Right lobe of liver (tissue), 6 donors: ENCODE results near the gene SAMD9. TPM values are rescaled to one million over a fixed set of nuclear protein-coding genes. Genes with fewer than 3 reads are reported as not detected.

Experiments
- ATAC-seq, 4 donors: fragments of 200-7000 bp; cut with Tn5 transposase; one replicate each; pipeline ENCODE4 v1.9.1; 2020; ENCODE audit warnings: mild to moderate bottlenecking in 4 of 4, moderate library complexity in 4 of 4
- DNase-seq, 3 donors: peaks; one replicate each; pipeline ENCODE4 v3.0.0-alpha.2; 2020
- H3K27ac ChIP-seq, 3 donors: fragments of 200-600 bp; one replicate each; pipeline ENCODE4 v1.8.0; 2022
- H3K27me3 ChIP-seq, 2 donors: fragments of 200-600 bp; one replicate each; pipeline ENCODE4 v1.8.0; 2022
- H3K36me3 ChIP-seq, 4 donors: fragments of 200-600 bp; sonication (generic) in 1 of 4; one replicate each; pipeline versions ENCODE4 v1.5.1 to v1.8.0; 2017 to 2022; ENCODE audit warnings: control low read depth in 1 of 4
- H3K4me1 ChIP-seq, 4 donors: fragments of 200-600 bp; sonication (generic) in 1 of 4; one replicate each; pipeline versions ENCODE4 v1.5.1 to v1.8.0; 2017 to 2022; ENCODE audit warnings: control low read depth in 1 of 4
- H3K4me3 ChIP-seq, 3 donors: fragments of 200-600 bp; one replicate each; pipeline ENCODE4 v1.8.0; 2022
- H3K9me3 ChIP-seq, 4 donors: fragments of 200-600 bp; sonication (generic) in 1 of 4; one replicate each; pipeline versions ENCODE4 v1.5.1 to v1.8.0; 2017 to 2022; ENCODE audit warnings: control low read depth in 1 of 4
- POLR2A ChIP-seq: fragments of 450-650 bp; IDR thresholded peaks from one replicate; pipeline ENCODE4 v1.6.1; 2017; ENCODE audit warnings: antibody characterized with exemption, mild to moderate bottlenecking
- WGBS: methylation state at CpG from one replicate; pipeline ENCODE4 v1.1.6; 2018; ENCODE audit warnings: low coverage, low lambda C conversion rate; ENCODE audit not compliant: insufficient coverage; ENCODE audit errors: missing lambda C conversion rate; 5-methylcytosine and 5-hydroxymethylcytosine counted together
- intact Hi-C, 2 donors: fragments of 100-400 bp; cut with DNase I; formaldehyde crosslinking; loops; one replicate each; pipeline versions ENCODE4 v1.11.2 to v1.14.1; 2022
- long read RNA-seq: library from polyadenylated mRNA; unstranded; transcript quantifications from one replicate; pipeline ENCODE4 v2.0.0, GENCODE V29; 2019
- total RNA-seq, 6 experiments: library from RNA; depleted of rRNA in 2 of 6; stranded (reverse); fragments of >200 nt in 2 of 6; fragmentation: NEBNext Ultra II Directional in 3 of 6; extraction: Animal tissue kit (Norgen Biotek cat#: 25700) in 3 of 6; gene quantifications; one replicate each; pipeline versions ENCODE4 v1.1.0 to v1.2.4, GENCODE V29; 2016 to 2023
- TF ChIP-seq, protein P1 (sequence below), 4 donors: fragments of 200-600 bp in 3 of 4; fragments of 450-650 bp in 1 of 4; IDR thresholded peaks; one replicate each; pipeline versions ENCODE4 v1.5.1 to v1.8.0; 2016 to 2022; ENCODE audit warnings: antibody characterized with exemption in 4 of 4, mild to moderate bottlenecking in 2 of 4
- donor health status: DM: no; HTN: yes; CAD: no.
- donor health status: DM: no; HTN: no; CAD: no.
- donor health status: DM: no; HTN: no; CAD: no.
- donor health status: DM: no; HTN: yes; CAD: no.
- donor health status: DM: no; HTN: yes; CAD: no.

Gene SAMD9
- 1 to 10 TPM; 1.4 to 3.5 (median 2.8) TPM for total RNA-seq
- long read RNA-seq, full-length matches to known transcripts, result 5 of 5 reads
- long read RNA-seq, partial matches to known transcripts, result 0 of 5 reads
- long read RNA-seq, other reads (novel, unspliced or antisense), result 0 of 5 reads

DNA sequence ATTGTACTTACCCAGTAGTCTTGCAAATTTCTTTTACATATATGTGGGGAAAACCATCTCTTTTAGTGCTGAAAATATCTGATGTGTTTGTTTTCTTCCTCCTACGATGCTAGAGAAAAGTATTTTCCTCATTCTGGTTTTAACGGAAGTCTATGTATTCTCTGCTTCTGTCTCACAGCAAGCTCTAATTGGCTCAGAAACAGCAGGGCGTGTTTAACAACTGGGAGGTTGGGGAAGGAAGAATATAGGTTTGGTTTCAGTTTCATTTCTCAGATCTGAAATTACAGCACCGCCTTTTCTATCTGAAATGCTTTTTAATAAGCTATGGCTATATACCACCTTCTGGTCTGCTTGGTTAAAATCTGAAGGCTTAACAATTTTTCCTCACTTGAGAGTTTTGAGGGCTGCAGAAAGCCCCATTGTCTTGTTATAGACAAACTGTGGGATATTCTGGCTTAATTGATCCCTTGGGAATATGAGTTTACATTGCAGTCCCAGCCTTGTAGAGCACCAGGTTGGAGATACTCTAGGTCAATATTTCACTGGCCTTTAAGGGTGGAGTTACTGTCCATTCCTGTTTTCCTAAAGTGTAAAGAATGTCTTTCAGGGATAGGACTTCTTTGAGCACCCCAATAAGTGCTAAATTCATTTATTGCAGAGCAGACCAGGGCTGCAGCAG lies at the start of gene SAMD9:
Gene SAMD9, minus strand, starts transcription at position 128 of the 679 bp plus-strand sequence. CDS start 11,882 bp downstream, outside the sequence.
- peak; percentile 99 for ATAC-seq
- no peaks in the 10 kb centered on the region for H3K36me3 ChIP-seq
- peak within 1 kb of the TSS; percentile 38 to 55 (median 47) for H3K4me3 ChIP-seq
- peak in 1 of 3 donors; percentile 70 for DNase-seq
- peaks cover 0 to 6% (median 2%) of the 10 kb centered on the region in 4 donors for H3K4me1 ChIP-seq
- TF ChIP-seq, protein P1, sequence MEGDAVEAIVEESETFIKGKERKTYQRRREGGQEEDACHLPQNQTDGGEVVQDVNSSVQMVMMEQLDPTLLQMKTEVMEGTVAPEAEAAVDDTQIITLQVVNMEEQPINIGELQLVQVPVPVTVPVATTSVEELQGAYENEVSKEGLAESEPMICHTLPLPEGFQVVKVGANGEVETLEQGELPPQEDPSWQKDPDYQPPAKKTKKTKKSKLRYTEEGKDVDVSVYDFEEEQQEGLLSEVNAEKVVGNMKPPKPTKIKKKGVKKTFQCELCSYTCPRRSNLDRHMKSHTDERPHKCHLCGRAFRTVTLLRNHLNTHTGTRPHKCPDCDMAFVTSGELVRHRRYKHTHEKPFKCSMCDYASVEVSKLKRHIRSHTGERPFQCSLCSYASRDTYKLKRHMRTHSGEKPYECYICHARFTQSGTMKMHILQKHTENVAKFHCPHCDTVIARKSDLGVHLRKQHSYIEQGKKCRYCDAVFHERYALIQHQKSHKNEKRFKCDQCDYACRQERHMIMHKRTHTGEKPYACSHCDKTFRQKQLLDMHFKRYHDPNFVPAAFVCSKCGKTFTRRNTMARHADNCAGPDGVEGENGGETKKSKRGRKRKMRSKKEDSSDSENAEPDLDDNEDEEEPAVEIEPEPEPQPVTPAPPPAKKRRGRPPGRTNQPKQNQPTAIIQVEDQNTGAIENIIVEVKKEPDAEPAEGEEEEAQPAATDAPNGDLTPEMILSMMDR (IDR thresholded peaks at IDR 0.05), result no peak
- peak; percentile 27 for TF ChIP-seq POLR2A
- WGBS, result 2% methylated on average over 4 of the region's 4 CpGs
- H3K27me3 ChIP-seq, result no peaks in the 10 kb centered on the region
- H3K27ac ChIP-seq, result peak within 1 kb of the TSS; percentile 69 to 80 (median 71)
- intact Hi-C loops, result no loop called here
- H3K9me3 ChIP-seq, result no peaks in the 10 kb centered on the region

DNA sequence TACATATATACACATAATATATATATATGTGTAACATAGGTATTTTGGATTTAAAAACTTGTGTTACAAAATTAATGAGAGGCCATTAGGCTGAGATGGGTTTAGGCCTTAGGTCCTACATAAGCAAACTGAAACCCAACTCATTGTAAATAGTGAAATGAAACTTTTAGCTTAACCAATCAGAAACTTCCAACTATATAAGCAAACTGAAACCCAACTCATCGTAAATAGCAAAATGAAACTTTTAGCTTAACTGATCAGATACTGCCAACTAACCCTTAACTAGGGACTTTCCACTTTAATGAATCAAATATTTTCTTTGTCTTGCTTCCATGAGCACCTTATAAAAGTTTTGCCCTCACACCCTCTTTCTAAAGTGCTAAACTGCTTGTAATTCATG lies 47.7 kb upstream of the SAMD9 start:
- intact Hi-C loops, result no loop called here
- DNase-seq (no peak), ATAC-seq (peak in 1 of 4 donors; percentile 35)
- no peaks in the 10 kb centered on the region for H3K4me1 ChIP-seq
- H3K9me3 ChIP-seq, result peaks cover 0 to 4% (median 0%) of the 10 kb centered on the region in 4 donors
- no peaks in the 10 kb centered on the region for H3K27me3 ChIP-seq
- no peak overlapping the region for H3K27ac ChIP-seq
- TF ChIP-seq, protein P1 (IDR thresholded peaks at IDR 0.05), result no peak
- H3K4me3 ChIP-seq, result no peak overlapping the region
- H3K36me3 ChIP-seq, result no peaks in the 10 kb centered on the region
- WGBS, result 21% methylated on average over 1 of the region's 1 CpG

DNA sequence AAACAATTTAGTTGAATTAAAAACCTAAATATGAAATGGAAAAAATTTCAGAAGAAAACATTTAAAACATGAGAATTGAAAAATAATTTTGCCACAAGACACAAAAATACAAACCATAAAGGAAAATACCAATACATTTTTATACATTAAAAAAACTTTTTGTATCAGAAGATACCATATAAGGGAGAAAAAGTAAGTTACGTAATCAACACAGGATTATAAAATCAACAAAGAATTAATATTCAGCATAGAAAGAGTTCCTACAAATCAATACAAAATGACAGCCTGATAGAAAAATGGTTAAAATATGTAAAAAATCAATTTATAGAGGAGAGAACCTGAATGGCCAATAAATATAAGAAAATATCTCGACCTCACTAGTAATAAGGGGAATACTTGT lies 47.0 kb upstream of the SAMD9 start:
- H3K27me3 ChIP-seq, result no peaks in the 10 kb centered on the region
- WGBS, result 85% methylated on average over 2 of the region's 2 CpGs
- no peak overlapping the region for H3K4me3 ChIP-seq
- no peak for ATAC-seq
- no peak overlapping the region for H3K27ac ChIP-seq
- TF ChIP-seq, protein P1 (IDR thresholded peaks at IDR 0.05), result no peak
- TF ChIP-seq POLR2A, result no peak
- intact Hi-C loops, result no loop called here
- peaks cover 0 to 4% (median 0%) of the 10 kb centered on the region in 4 donors for H3K9me3 ChIP-seq
- no peaks in the 10 kb centered on the region for H3K4me1 ChIP-seq
- no peaks in the 10 kb centered on the region for H3K36me3 ChIP-seq
- DNase-seq, result no peak

DNA sequence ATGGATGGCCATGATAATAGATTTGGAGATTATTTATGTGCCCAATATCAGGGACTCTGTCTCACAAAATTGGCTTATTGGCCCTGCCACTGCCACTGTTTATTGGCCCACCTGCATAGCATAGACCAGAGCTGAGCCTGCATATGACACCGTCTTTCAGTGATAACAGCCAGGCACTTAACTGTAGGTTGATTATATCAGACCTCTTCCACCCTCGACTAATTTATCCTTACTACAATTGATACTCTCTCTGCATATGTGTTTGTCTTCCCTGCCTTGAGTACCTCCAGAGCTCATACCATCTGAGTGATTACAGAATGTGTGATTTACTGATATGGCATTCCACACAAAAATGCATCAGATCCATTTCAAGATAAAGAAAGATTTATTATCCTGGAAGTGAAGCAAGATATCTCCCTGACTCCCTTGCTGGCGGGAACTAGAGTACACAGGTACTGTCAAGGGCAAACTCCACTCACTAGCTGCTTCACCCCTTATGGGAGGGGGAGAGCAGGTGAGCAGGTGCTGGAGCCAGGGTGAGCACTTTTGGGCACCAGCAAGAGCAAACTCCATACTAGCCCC lies 43.5 kb upstream of the SAMD9 start:
- no peak for DNase-seq
- 55% methylated on average over 3 of the region's 3 CpGs for WGBS
- no peaks in the 10 kb centered on the region for H3K4me1 ChIP-seq
- ATAC-seq, result no peak
- no peak overlapping the region for H3K4me3 ChIP-seq
- H3K27me3 ChIP-seq, result no peaks in the 10 kb centered on the region
- intact Hi-C loops, result no loop called here
- no peak overlapping the region for H3K27ac ChIP-seq
- H3K9me3 ChIP-seq, result peaks cover 0 to 4% (median 0%) of the 10 kb centered on the region in 4 donors
- H3K36me3 ChIP-seq, result no peaks in the 10 kb centered on the region
- TF ChIP-seq POLR2A, result no peak
- TF ChIP-seq, protein P1 (IDR thresholded peaks at IDR 0.05), result no peak
